Measurements from ENCODE around the gene PIPOX. TPM values are rescaled to one million over a fixed set of nuclear protein-coding genes. Genes with fewer than 3 reads are reported as not detected.

Gene PIPOX
- total and polyA plus RNA-seq, 2 of the 13 experiments (the other 11 are each of a cell fraction or from before 2014, with no cell fraction given) = 87.3 to 154 TPM

DNA sequence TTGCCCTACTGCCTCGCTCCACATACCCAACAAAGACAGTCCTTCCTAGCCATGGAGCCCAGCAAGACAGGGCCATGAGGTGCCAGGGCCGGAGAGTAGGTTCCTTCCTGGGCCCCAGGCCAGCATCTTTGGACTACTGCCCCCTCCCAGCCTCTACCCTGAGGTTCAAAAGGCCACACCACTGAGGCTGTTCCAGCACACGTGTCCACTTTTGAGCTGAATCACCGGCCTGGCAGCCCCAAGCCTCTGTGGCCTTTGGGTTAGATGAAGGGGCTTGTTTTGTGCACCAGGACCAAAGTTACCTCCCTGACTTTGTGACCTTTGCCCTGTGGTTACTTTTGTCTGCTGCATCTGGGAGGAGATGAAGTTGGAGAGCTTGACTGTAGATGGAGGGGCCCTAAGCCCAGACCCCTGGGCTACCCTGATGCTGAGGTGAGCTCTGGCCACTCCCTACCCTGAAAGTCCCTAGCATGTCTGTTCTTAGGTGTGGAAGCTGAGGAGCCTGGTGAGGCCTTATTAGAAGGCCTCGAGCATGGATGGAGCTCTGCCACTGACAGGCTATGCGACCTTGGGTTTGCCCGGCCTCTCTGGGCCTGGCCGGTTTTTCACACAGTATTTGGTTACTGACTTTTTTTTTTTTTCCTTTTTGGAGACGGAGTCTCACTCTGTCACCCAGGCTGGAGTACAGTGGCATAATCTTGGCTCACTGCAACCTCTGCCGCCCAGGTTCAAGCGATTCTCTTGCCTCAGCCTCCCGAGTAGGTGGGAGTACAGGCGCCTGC is 49.1 kb upstream of the PIPOX start (continued):
- TF ChIP-seq, protein P1, sequence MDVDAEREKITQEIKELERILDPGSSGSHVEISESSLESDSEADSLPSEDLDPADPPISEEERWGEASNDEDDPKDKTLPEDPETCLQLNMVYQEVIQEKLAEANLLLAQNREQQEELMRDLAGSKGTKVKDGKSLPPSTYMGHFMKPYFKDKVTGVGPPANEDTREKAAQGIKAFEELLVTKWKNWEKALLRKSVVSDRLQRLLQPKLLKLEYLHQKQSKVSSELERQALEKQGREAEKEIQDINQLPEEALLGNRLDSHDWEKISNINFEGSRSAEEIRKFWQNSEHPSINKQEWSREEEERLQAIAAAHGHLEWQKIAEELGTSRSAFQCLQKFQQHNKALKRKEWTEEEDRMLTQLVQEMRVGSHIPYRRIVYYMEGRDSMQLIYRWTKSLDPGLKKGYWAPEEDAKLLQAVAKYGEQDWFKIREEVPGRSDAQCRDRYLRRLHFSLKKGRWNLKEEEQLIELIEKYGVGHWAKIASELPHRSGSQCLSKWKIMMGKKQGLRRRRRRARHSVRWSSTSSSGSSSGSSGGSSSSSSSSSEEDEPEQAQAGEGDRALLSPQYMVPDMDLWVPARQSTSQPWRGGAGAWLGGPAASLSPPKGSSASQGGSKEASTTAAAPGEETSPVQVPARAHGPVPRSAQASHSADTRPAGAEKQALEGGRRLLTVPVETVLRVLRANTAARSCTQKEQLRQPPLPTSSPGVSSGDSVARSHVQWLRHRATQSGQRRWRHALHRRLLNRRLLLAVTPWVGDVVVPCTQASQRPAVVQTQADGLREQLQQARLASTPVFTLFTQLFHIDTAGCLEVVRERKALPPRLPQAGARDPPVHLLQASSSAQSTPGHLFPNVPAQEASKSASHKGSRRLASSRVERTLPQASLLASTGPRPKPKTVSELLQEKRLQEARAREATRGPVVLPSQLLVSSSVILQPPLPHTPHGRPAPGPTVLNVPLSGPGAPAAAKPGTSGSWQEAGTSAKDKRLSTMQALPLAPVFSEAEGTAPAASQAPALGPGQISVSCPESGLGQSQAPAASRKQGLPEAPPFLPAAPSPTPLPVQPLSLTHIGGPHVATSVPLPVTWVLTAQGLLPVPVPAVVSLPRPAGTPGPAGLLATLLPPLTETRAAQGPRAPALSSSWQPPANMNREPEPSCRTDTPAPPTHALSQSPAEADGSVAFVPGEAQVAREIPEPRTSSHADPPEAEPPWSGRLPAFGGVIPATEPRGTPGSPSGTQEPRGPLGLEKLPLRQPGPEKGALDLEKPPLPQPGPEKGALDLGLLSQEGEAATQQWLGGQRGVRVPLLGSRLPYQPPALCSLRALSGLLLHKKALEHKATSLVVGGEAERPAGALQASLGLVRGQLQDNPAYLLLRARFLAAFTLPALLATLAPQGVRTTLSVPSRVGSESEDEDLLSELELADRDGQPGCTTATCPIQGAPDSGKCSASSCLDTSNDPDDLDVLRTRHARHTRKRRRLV (CRISPR knock-in tag; IDR thresholded peaks at IDR 0.05) = no peak
- TF ChIP-seq, protein P2, sequence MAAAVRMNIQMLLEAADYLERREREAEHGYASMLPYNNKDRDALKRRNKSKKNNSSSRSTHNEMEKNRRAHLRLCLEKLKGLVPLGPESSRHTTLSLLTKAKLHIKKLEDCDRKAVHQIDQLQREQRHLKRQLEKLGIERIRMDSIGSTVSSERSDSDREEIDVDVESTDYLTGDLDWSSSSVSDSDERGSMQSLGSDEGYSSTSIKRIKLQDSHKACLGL (CRISPR knock-in tag; IDR thresholded peaks at IDR 0.05) = peak; percentile 15; the same call in 1 of the 2 replicates
- TF ChIP-seq MYC (CRISPR knock-in tag; IDR thresholded peaks at IDR 0.05; ENCODE audit: borderline replicate concordance) (peak; percentile 52; the same call in 1 of the 2 replicates), XBP1 (CRISPR knock-in tag; IDR thresholded peaks at IDR 0.05) (no peak), ZNF577 (CRISPR knock-in tag; IDR thresholded peaks at IDR 0.05; ENCODE audit: borderline replicate concordance, low read depth) (no peak), MED13 (CRISPR knock-in tag; IDR thresholded peaks at IDR 0.05) (no peak), TRIM24 (CRISPR knock-in tag; IDR thresholded peaks at IDR 0.05) (no peak), SALL1 (CRISPR knock-in tag; IDR thresholded peaks at IDR 0.05) (peak; percentile 65), KDM2A (CRISPR knock-in tag; IDR thresholded peaks at IDR 0.05; ENCODE audit: borderline replicate concordance, low read depth) (no peak), ATF7 (IDR thresholded peaks at IDR 0.05) (no peak), ATF7 (CRISPR knock-in tag; IDR thresholded peaks at IDR 0.05) (no peak), CHCHD3 (CRISPR knock-in tag; IDR thresholded peaks at IDR 0.05) (no peak), BHLHE40 (IDR thresholded peaks at IDR 0.05; ENCODE audit: low read length) (no peak), ZNF713 (CRISPR knock-in tag; IDR thresholded peaks at IDR 0.05) (no peak), FOXP1 (IDR thresholded peaks at IDR 0.05) (no peak), FOXP1 (CRISPR knock-in tag; IDR thresholded peaks at IDR 0.05) (no peak), ZNF136 (CRISPR knock-in tag; IDR thresholded peaks at IDR 0.05; ENCODE audit: low read depth) (no peak)
- TF ChIP-seq, protein P3, sequence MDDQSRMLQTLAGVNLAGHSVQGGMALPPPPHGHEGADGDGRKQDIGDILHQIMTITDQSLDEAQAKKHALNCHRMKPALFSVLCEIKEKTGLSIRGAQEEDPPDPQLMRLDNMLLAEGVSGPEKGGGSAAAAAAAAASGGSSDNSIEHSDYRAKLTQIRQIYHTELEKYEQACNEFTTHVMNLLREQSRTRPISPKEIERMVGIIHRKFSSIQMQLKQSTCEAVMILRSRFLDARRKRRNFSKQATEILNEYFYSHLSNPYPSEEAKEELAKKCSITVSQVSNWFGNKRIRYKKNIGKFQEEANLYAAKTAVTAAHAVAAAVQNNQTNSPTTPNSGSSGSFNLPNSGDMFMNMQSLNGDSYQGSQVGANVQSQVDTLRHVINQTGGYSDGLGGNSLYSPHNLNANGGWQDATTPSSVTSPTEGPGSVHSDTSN (CRISPR knock-in tag; IDR thresholded peaks at IDR 0.05; ENCODE audit: borderline replicate concordance) = no peak
- TF ChIP-seq, protein P4, sequence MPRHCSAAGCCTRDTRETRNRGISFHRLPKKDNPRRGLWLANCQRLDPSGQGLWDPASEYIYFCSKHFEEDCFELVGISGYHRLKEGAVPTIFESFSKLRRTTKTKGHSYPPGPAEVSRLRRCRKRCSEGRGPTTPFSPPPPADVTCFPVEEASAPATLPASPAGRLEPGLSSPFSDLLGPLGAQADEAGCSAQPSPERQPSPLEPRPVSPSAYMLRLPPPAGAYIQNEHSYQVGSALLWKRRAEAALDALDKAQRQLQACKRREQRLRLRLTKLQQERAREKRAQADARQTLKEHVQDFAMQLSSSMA (CRISPR knock-in tag; IDR thresholded peaks at IDR 0.05) = 0 out of 2 replicates have a peak, but pooled peaks have one; percentile 25
- TF ChIP-seq, protein P5, sequence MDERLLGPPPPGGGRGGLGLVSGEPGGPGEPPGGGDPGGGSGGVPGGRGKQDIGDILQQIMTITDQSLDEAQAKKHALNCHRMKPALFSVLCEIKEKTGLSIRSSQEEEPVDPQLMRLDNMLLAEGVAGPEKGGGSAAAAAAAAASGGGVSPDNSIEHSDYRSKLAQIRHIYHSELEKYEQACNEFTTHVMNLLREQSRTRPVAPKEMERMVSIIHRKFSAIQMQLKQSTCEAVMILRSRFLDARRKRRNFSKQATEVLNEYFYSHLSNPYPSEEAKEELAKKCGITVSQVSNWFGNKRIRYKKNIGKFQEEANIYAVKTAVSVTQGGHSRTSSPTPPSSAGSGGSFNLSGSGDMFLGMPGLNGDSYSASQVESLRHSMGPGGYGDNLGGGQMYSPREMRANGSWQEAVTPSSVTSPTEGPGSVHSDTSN (CRISPR knock-in tag; IDR thresholded peaks at IDR 0.05) = no peak
- TF ChIP-seq, protein P6, sequence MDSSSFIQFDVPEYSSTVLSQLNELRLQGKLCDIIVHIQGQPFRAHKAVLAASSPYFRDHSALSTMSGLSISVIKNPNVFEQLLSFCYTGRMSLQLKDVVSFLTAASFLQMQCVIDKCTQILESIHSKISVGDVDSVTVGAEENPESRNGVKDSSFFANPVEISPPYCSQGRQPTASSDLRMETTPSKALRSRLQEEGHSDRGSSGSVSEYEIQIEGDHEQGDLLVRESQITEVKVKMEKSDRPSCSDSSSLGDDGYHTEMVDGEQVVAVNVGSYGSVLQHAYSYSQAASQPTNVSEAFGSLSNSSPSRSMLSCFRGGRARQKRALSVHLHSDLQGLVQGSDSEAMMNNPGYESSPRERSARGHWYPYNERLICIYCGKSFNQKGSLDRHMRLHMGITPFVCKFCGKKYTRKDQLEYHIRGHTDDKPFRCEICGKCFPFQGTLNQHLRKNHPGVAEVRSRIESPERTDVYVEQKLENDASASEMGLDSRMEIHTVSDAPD (CRISPR knock-in tag; IDR thresholded peaks at IDR 0.05) = no peak
